GM12878 (cell line): Measurements from ENCODE around the gene OR51B4. TPM values are rescaled to one million over a fixed set of nuclear protein-coding genes. Genes with fewer than 3 reads are reported as not detected.

ENCODE experiments used
- ATAC-seq: fragments of 200-7000 bp; cut with Tn5 transposase; 3 replicates; pipeline ENCODE4 v1.9.1; 2020; ENCODE audit warnings: mild to moderate bottlenecking, moderate library complexity
- BruUV-seq: library from RNA; stranded (reverse); fragments of 400-500 nt; replicated peaks from 2 replicates; lab custom pipeline; 2021; lab: Mats Ljungman, UMichigan
- CTCF ChIA-PET: fragments of 300-600 bp; sonication (Branson Sonifier 250); formaldehyde crosslinking; extraction: SDS; loops from one replicate; lab custom pipeline; 2021; ENCODE audit warnings: inconsistent platforms; lab: Yijun Ruan, JAX
- POLR2A ChIA-PET: fragments of 350-600 bp; formaldehyde crosslinking; extraction: SDS; loops from one replicate; lab custom pipeline; 2021; ENCODE audit warnings: inconsistent platforms; lab: Charles Lee
- RAD21 ChIA-PET: fragments of 300-600 bp; sonication (Branson Sonifier 250); formaldehyde crosslinking; loops from one replicate; lab custom pipeline; 2023; ENCODE audit warnings: antibody characterized with exemption; ENCODE audit not compliant: unreplicated experiment; lab: Charles Lee
- SMC1A ChIA-PET: fragments of 300-600 bp; sonication (Branson Sonifier 250); formaldehyde crosslinking; loops from one replicate; lab custom pipeline; 2023; ENCODE audit not compliant: unreplicated experiment, uncharacterized antibody; lab: Charles Lee
- DNase-seq: peaks from one replicate; pipeline ENCODE4 v3.0.0-alpha.2; 2011; ENCODE audit warnings: low read depth, low spot score
- FAIRE-seq: peaks from 3 replicates; lab custom pipeline; 2011; peaks lifted over from hg19 to GRCh38; lab: Jason Lieb, UNC
- H2AFZ ChIP-seq: 2 replicates; pipeline ENCODE4 v1.6.0; 2011; ENCODE audit warnings: low read depth, low read length, control low read depth; ENCODE audit not compliant: control insufficient read depth
- H3K27ac ChIP-seq: 2 replicates; pipeline ENCODE4 v1.5.1; 2011; ENCODE audit warnings: control low read depth; ENCODE audit not compliant: control insufficient read depth, insufficient read depth
- H3K27me3 ChIP-seq, 2 experiments: replicated peaks in 1 of 2; 2 replicates each; pipeline versions ENCODE4 v1.6.0 to v1.6.1; 2011; ENCODE audit warnings: low read length in 1 of 2; ENCODE audit not compliant: control insufficient read depth in 2 of 2, insufficient read depth in 2 of 2
- H3K36me3 ChIP-seq, 2 experiments: 2 replicates each; pipeline ENCODE4 v1.5.1; 2011; ENCODE audit warnings: low read length in 1 of 2; ENCODE audit not compliant: control insufficient read depth in 2 of 2, insufficient read depth in 2 of 2
- H3K4me1 ChIP-seq: 2 replicates; pipeline ENCODE4 v1.6.1; 2011; ENCODE audit warnings: mild to moderate bottlenecking, low read length, moderate library complexity, mixed read lengths; ENCODE audit not compliant: control insufficient read depth, insufficient read depth
- H3K4me2 ChIP-seq: 2 replicates; pipeline ENCODE4 v1.6.0; 2011; ENCODE audit warnings: control low read depth; ENCODE audit not compliant: control insufficient read depth, insufficient read depth
- H3K4me3 ChIP-seq: fragments of 200-600 bp; sonication (generic); 2 replicates; pipeline ENCODE4 v1.5.1; 2016
- H3K79me2 ChIP-seq: 2 replicates; pipeline ENCODE4 v1.6.0; 2011; ENCODE audit warnings: low read length; ENCODE audit not compliant: control insufficient read depth, insufficient read depth
- H3K9ac ChIP-seq: 2 replicates; pipeline ENCODE4 v1.8.0; 2011; ENCODE audit warnings: low read length, control low read depth, mixed read lengths; ENCODE audit not compliant: control insufficient read depth, insufficient read depth
- H3K9me3 ChIP-seq: replicated peaks from 3 replicates; pipeline ENCODE4 v1.5.1; 2011; ENCODE audit warnings: mild to moderate bottlenecking, low read length; ENCODE audit not compliant: control insufficient read depth, insufficient read depth
- H4K20me1 ChIP-seq: 2 replicates; pipeline ENCODE4 v1.6.0; 2011; ENCODE audit not compliant: control insufficient read depth, insufficient read depth
- ATF7 ChIP-seq: fragments of 450-650 bp; IDR thresholded peaks from 2 replicates; pipeline ENCODE4 v1.6.1; 2016; ENCODE audit warnings: low read depth, mild to moderate bottlenecking
- FOXK2 ChIP-seq: fragments of 450-650 bp; IDR thresholded peaks from 2 replicates; pipeline ENCODE4 v1.6.1; 2017; ENCODE audit warnings: mild to moderate bottlenecking, moderate library complexity
- MTA3 ChIP-seq: IDR thresholded peaks from 2 replicates; pipeline ENCODE4 v1.6.1; 2012; ENCODE audit warnings: low read length, inconsistent platforms, borderline replicate concordance
- NFYA ChIP-seq: IDR thresholded peaks from 2 replicates; pipeline ENCODE4 v1.6.1; 2011; ENCODE audit warnings: low read depth, mild to moderate bottlenecking, low read length, improper control_type of control experiment, borderline replicate concordance
- NR2C2 ChIP-seq: IDR thresholded peaks from 2 replicates; pipeline ENCODE4 v1.6.1; 2011; ENCODE audit warnings: borderline replicate concordance, low read depth; ENCODE audit not compliant: control insufficient read depth, insufficient read length
- PKNOX1 ChIP-seq: fragments of 450-650 bp; IDR thresholded peaks from 2 replicates; pipeline ENCODE4 v1.6.1; 2016; ENCODE audit warnings: mild to moderate bottlenecking
- PML ChIP-seq: IDR thresholded peaks from 2 replicates; pipeline ENCODE4 v1.6.1; 2012; ENCODE audit warnings: low read length, inconsistent platforms
- PRDM15 ChIP-seq: fragments of 450-650 bp; formaldehyde crosslinking; IDR thresholded peaks from 2 replicates; pipeline ENCODE4 v1.4.0; 2020; ENCODE audit warnings: mild to moderate bottlenecking, moderate library complexity
- RBBP5 ChIP-seq: fragments of 200-600 bp; sonication (generic); conservative IDR thresholded peaks from 2 replicates; pipeline ENCODE4 v1.6.1; 2016
- SUZ12 ChIP-seq: fragments of 200-600 bp; sonication (generic); IDR thresholded peaks from one replicate; pipeline ENCODE4 v1.6.1; 2018; ENCODE audit warnings: antibody characterized with exemption, mild to moderate bottlenecking; ENCODE audit not compliant: unreplicated experiment
- USF1 ChIP-seq: IDR thresholded peaks from 2 replicates; pipeline ENCODE4 v1.6.1; 2011; ENCODE audit warnings: borderline replicate concordance, low read depth, mild to moderate bottlenecking, moderate library complexity, mixed read lengths, low read length; ENCODE audit not compliant: insufficient read depth; ENCODE audit errors: extremely low read length
- ZNF622 ChIP-seq: fragments of 450-650 bp; IDR thresholded peaks from 2 replicates; pipeline ENCODE4 v1.6.1; 2017; ENCODE audit warnings: mild to moderate bottlenecking, inconsistent platforms
- WGBS: methylation state at CpG from one replicate; pipeline ENCODE4 v1.1.6; 2016; ENCODE audit warnings: low lambda C conversion rate; ENCODE audit not compliant: insufficient replicate concordance, insufficient coverage; ENCODE audit errors: missing lambda C conversion rate; 5-methylcytosine and 5-hydroxymethylcytosine counted together
- in situ Hi-C: fragments of 300-500 bp; cut with MboI; formaldehyde crosslinking; loops from 9 replicates; pipeline ENCODE4 v1.14.3; 2018; ENCODE audit warnings: mixed read lengths
- intact Hi-C: fragments of 100-400 bp; cut with micrococcal nuclease; formaldehyde crosslinking; loops from one replicate; pipeline ENCODE4 v1.14.2; 2022; ENCODE audit not compliant: unreplicated experiment
- polyA plus RNA-seq, 11 experiments: library from polyadenylated mRNA; depleted of rRNA in 4 of 11; unstranded in 6 of 11; stranded (reverse) in 5 of 11; fragments of >200 nt; fragmentation: Nextera tagmentation in 4 of 11; fragmentation: Illumina TruSeq in 1 of 11; extraction: Ambion mirVana in 4 of 11; extraction: Trizol in 1 of 11; gene quantifications; 1 replicate in 1 of 11; 2 replicates in 10 of 11; pipeline versions ENCODE4 v1.2.1 to v1.2.3, GENCODE V29; 2011 to 2016; ENCODE audit warnings: inconsistent platforms in 2 of 11, missing spikeins in 2 of 11, low read depth in 1 of 11
- total RNA-seq, 4 experiments: library from RNA; depleted of rRNA in 3 of 4; stranded (reverse); fragments of >200 nt in 3 of 4; fragmentation: Illumina TruSeq in 1 of 4; extraction: Trizol in 1 of 4; gene quantifications; 2 replicates each; pipeline versions ENCODE4 v1.2.1 to v1.2.3, GENCODE V29; 2013 to 2021

OR51B4 gene
- total and polyA plus RNA-seq, 10 of the 15 experiments (the other 5 are each of a cell fraction or from before 2014, with no cell fraction given) = 0.23 to 2.1 TPM; not detected in 8

GRCh38 chr11:5304046-5304445 lies 2.3 kb upstream of the OR51B4 start:
- WGBS = 81% methylated on average over 1 of the region's 1 CpG
- no peak for FAIRE-seq
- no peak for ATAC-seq
- Histone ChIP-seq H3K4me3 (no peak overlapping the region), H3K27ac (no peak overlapping the region), H4K20me1 (no peaks in the 10 kb centered on the region), H3K79me2 (no peaks in the 10 kb centered on the region), H3K9me3 (no peaks in the 10 kb centered on the region), H3K4me1 (no peaks in the 10 kb centered on the region), H3K27me3 (no peaks in the 10 kb centered on the region; a peak in 1 of 4 replicates)
- CTCF ChIA-PET = interaction anchor here (0.6 kb wide), 1 partner anchor 156 kb away, joined by 3 read pairs; no protein-coding TSS in a partner anchor
- POLR2A ChIA-PET = no interaction called here
- DNase-seq = no peak
- SMC1A ChIA-PET = no interaction called here
- BruUV-seq = no TSS peak
- RAD21 ChIA-PET = no interaction called here
- no peak for TF ChIP-seq PML
- TF ChIP-seq, all 136 proteins: peak for 0
- H3K9ac ChIP-seq = no peak overlapping the region
- in situ Hi-C loops = no loop called here
- no peak overlapping the region for H3K4me2 ChIP-seq
- H3K36me3 ChIP-seq = no peaks in the 10 kb centered on the region
- intact Hi-C loops = no loop called here
- H2AFZ ChIP-seq = no peak overlapping the region

- ATAC-seq (no peak), DNase-seq (no peak), FAIRE-seq (no peak)
- WGBS = 57% methylated on average over 5 of the region's 5 CpGs
- no peaks in the 10 kb centered on the region for H3K36me3 ChIP-seq
- H4K20me1 ChIP-seq = no peaks in the 10 kb centered on the region
- H3K4me3 ChIP-seq = no peak overlapping the region
- SMC1A ChIA-PET = no interaction called here
- no peaks in the 10 kb centered on the region for H3K4me1 ChIP-seq
- H3K27me3 ChIP-seq = no peaks in the 10 kb centered on the region; a peak in 1 of 4 replicates
- BruUV-seq = no TSS peak
- POLR2A ChIA-PET = no interaction called here
- intact Hi-C loops (no loop called here), in situ Hi-C loops (no loop called here)
- H3K4me2 ChIP-seq = no peak overlapping the region
- no peak overlapping the region for H3K27ac ChIP-seq
- no peaks in the 10 kb centered on the region for H3K9me3 ChIP-seq
- RAD21 ChIA-PET = no interaction called here
- H2AFZ ChIP-seq = no peak overlapping the region
- CTCF ChIA-PET = interaction anchor here (0.6 kb wide), 1 partner anchor 157 kb away, joined by 3 read pairs; no protein-coding TSS in a partner anchor
- no peaks in the 10 kb centered on the region for H3K79me2 ChIP-seq
- H3K9ac ChIP-seq = no peak overlapping the region
- TF ChIP-seq ATF7 (no peak), SUZ12 (no peak), USF1 (no peak), FOXK2 (no peak), PKNOX1 (no peak), ZNF622 (no peak), PRDM15 (CRISPR knock-in tag) (no peak), NFYA (no peak), RBBP5 (no peak), NR2C2 (no peak), MTA3 (no peak)
Observed at GRCh38 chr11:5303626-5304025, 1.9 kb upstream of the OR51B4 start.
